K562 (cell line): Measurements from ENCODE around the gene TNPO3. TPM values are rescaled to one million over a fixed set of nuclear protein-coding genes. Genes with fewer than 3 reads are reported as not detected.

Experiments used
- E2F5 ChIP-seq: sonication (generic); formaldehyde crosslinking; IDR thresholded peaks from 2 replicates; pipeline ENCODE4 v1.8.0; 2022; ENCODE audit warnings: mild to moderate bottlenecking, missing genetic modification reagents
- RBM39 ChIP-seq: fragments of 200-400 bp; formaldehyde crosslinking; optimal IDR thresholded peaks from 2 replicates; pipeline ENCODE3; 2018; ENCODE audit warnings: low read depth, low read length
- THAP12 ChIP-seq: fragments of 250-450 bp; sonication (Bioruptor Pico); IDR thresholded peaks from 2 replicates; pipeline ENCODE4 v1.9.0; 2021; ENCODE audit warnings: mild to moderate bottlenecking, inconsistent platforms
- ZNF512 ChIP-seq: IDR thresholded peaks from 2 replicates; pipeline ENCODE4 v1.6.1; 2016; ENCODE audit warnings: missing genetic modification characterization, missing compliant biosample characterization
- ZNF766 ChIP-seq: fragments of 200-800 bp; sonication (Bioruptor generic); conservative IDR thresholded peaks from 2 replicates; pipeline ENCODE4 v1.6.1; 2016; ENCODE audit warnings: missing genetic modification characterization, missing compliant biosample characterization
- polyA plus RNA-seq, 8 experiments: library from polyadenylated mRNA; depleted of rRNA in 4 of 8; stranded (reverse) in 5 of 8; unstranded in 3 of 8; fragments of >200 nt; fragmentation: Nextera tagmentation in 2 of 8; fragmentation: Illumina TruSeq in 1 of 8; extraction: Ambion mirVana in 2 of 8; extraction: Trizol in 1 of 8; gene quantifications; 2 replicates each; pipeline versions ENCODE4 v1.2.1 to v1.2.3, GENCODE V29; 2011 to 2014; ENCODE audit warnings: inconsistent platforms in 1 of 8, missing spikeins in 1 of 8
- total RNA-seq, 7 experiments: library from RNA; depleted of rRNA in 6 of 7; stranded (reverse); fragments of >200 nt in 6 of 7; fragmentation: Illumina TruSeq in 2 of 7; extraction: Trizol in 2 of 7; gene quantifications; 2 replicates each; pipeline versions ENCODE4 v1.2.1 to v1.2.3, GENCODE V29; 2011 to 2021; ENCODE audit warnings: low replicate concordance in 1 of 7

The TNPO3 gene
- total and polyA plus RNA-seq, 9 of the 15 experiments (the other 6 are each of a cell fraction or from before 2014, with no cell fraction given): 35.8 to 125 (median 110) TPM

GRCh38 chr7:129089521-129090212 lies 34.8 kb upstream of the TNPO3 start (continued):
- no peak for TF ChIP-seq ZNF512 (tag)
- no peak for TF ChIP-seq E2F5 (CRISPR knock-in tag)
- TF ChIP-seq THAP12 (CRISPR knock-in tag): no peak
- TF ChIP-seq ZNF766: no peak
- no peak for TF ChIP-seq RBM39
